CD4-positive, alpha-beta T cell (primary cell): ENCODE measurements around the gene CDHR5. TPM values are rescaled to one million over a fixed set of nuclear protein-coding genes. Genes with fewer than 3 reads are reported as not detected.

Experiments
- ATAC-seq: fragments of 200-7000 bp; cut with Tn5 transposase; one replicate; pipeline ENCODE4 v1.10.0; 2022; ENCODE audit warnings: mild to moderate bottlenecking; ENCODE audit not compliant: poor library complexity
- CTCF ChIA-PET: fragments of 350-600 bp; sonication (Branson Sonifier 250); formaldehyde crosslinking; loops from one replicate; lab custom pipeline; 2021; ENCODE audit warnings: antibody characterized with exemption, inconsistent platforms; lab: Charles Lee
- POLR2A ChIA-PET: fragments of 350-600 bp; sonication (Branson Sonifier 250); formaldehyde crosslinking; loops from one replicate; lab custom pipeline; 2021; ENCODE audit warnings: antibody characterized with exemption, inconsistent platforms; lab: Charles Lee
- DNase-seq, 14 experiments: peaks; one replicate each; pipeline ENCODE4 v3.0.0-alpha.2; 2013 to 2020; ENCODE audit warnings: mixed read lengths in 2 of 14
- H3K27ac ChIP-seq, 2 donors: one replicate each; pipeline versions ENCODE4 v1.5.1 to v1.7.0; 2013; ENCODE audit warnings: low read length in 2 of 2, low read depth in 1 of 2, mild to moderate bottlenecking in 1 of 2
- H3K27me3 ChIP-seq, 2 experiments: 1 replicate in 1 of 2; 2 replicates in 1 of 2; pipeline versions ENCODE4 v1.6.1 to v1.7.0; 2013; ENCODE audit warnings: low read length in 2 of 2, control low read depth in 1 of 2, mild to moderate bottlenecking in 1 of 2, moderate library complexity in 1 of 2; ENCODE audit not compliant: insufficient read depth in 2 of 2, control insufficient read depth in 1 of 2
- H3K36me3 ChIP-seq: one replicate; pipeline ENCODE4 v1.6.1; 2013; ENCODE audit warnings: low read length, control low read depth; ENCODE audit not compliant: insufficient read depth
- H3K4me1 ChIP-seq: one replicate; pipeline ENCODE4 v1.6.1; 2013; ENCODE audit warnings: low read length, control low read depth; ENCODE audit not compliant: insufficient read depth
- H3K4me3 ChIP-seq: one replicate; pipeline ENCODE4 v1.5.1; 2013; ENCODE audit warnings: mild to moderate bottlenecking, low read length, moderate library complexity
- H3K9me3 ChIP-seq, 2 experiments: 1 replicate in 1 of 2; 2 replicates in 1 of 2; pipeline versions ENCODE4 v1.6.1 to v1.7.0; 2013; ENCODE audit warnings: low read length in 2 of 2, mild to moderate bottlenecking in 2 of 2, control low read depth in 1 of 2, moderate library complexity in 1 of 2; ENCODE audit not compliant: control insufficient read depth in 1 of 2, insufficient read depth in 1 of 2
- H3K27ac Mint-ChIP-seq: one replicate; pipeline ENCODE4 v1.8.0; 2020; ENCODE audit warnings: mixed read lengths
- H3K27me3 Mint-ChIP-seq: one replicate; pipeline ENCODE4 v1.8.0; 2021; ENCODE audit warnings: mixed read lengths
- H3K36me3 Mint-ChIP-seq: one replicate; pipeline ENCODE4 v1.8.0; 2021; ENCODE audit warnings: low read depth, mixed read lengths
- H3K4me1 Mint-ChIP-seq: one replicate; pipeline ENCODE4 v1.8.0; 2021; ENCODE audit warnings: low read depth, mixed read lengths
- H3K4me3 Mint-ChIP-seq: one replicate; pipeline ENCODE4 v1.8.0; 2020; ENCODE audit warnings: mild to moderate bottlenecking, mixed read lengths
- H3K9me3 Mint-ChIP-seq: one replicate; pipeline ENCODE4 v1.8.0; 2020; ENCODE audit warnings: mixed read lengths
- intact Hi-C, 2 experiments: fragments of 100-400 bp; cut with DNase I in 1 of 2; cut with micrococcal nuclease in 1 of 2; formaldehyde crosslinking; loops; one replicate each; pipeline versions ENCODE4 v1.15.1 to v1.9.0; 2023 to 2025; cut with DNase I, micrococcal nuclease
- total RNA-seq, 174 experiments: library from RNA in 2 of 174; stranded (reverse) in 2 of 174; gene quantifications; one replicate each; pipeline ENCODE4 v1.2.3 and lab custom pipeline; 2021 to 2026
- TF ChIP-seq, protein P1 (sequence below): fragments of 200-600 bp; IDR thresholded peaks from one replicate; pipeline ENCODE4 v1.8.0; 2022; ENCODE audit warnings: antibody characterized with exemption, mild to moderate bottlenecking

The CDHR5 gene
- total RNA-seq, 2 experiments from 2014 or later = not detected

DNA sequence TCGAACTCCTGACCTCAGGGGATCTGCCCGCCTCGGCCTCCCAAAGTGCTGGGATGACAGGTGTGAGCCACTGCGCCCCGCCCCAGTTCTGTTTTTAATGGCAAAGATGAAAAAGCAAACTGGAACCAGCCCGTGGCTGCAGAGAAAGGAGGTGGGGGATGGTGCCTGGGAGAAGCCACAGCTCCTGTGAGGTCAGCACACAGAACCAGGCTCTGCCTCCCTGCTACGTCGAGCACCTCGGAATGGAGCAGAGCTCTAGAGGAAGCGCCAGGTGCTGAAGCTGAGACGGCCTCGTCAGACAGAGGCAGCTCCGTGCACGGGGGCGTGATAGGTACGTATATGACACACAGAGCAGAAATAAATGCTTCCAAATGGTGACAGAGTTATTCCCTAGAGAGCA, 20.8 kb upstream of the CDHR5 start:
- Mint-ChIP-seq H3K27me3 (peaks cover 1% of the 10 kb centered on the region), H3K4me1 (no peaks in the 10 kb centered on the region)
- intact Hi-C loops = no loop called here

DNA sequence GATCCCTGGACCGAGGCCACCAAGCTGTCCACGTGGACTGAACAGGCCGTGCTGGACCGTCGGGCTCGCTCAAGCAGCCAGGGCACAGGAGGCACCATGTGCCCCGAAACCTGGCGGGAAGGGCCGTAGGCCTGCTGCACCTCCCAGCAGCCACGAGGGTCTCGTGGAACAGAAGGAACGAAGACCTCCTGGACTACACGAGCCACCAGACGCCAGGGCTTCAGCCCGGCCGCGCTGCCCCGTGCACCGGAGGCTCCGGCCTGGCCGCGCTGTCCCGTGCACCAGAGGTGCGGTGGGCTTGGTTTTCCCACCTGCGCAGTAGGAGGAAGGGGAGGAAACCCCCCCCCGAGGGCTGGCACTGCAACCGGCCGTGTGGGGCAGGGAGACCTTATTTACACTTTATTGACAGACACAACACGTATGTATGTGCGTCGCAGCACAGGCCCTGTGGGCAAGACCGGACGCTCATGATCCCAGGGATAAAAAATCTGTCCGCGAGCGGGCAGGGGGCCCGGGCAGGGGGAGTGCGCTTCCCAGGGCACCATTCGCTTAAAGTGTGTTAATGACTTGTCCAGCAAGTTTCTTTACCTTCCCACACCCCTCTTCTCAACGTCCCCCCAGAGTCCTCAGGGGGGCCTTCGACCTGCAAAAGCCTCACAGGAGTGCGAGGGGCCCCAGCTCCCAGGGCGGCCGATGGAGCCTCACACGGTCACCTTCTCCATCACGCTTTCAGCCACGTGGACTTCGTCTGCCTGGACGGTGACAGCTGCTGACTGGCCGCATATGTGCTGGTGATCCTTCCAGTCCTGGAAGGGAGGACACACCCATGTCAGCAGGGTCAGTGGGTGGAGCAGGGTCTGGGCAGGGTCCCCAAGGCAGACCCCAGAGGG, 19.3 kb upstream of the CDHR5 start:
- Mint-ChIP-seq H3K36me3 (peaks cover 5% of the 10 kb centered on the region), H3K4me1 (no peaks in the 10 kb centered on the region), H3K4me3 (no peak overlapping the region), H3K9me3 (no peaks in the 10 kb centered on the region), H3K27me3 (peaks cover 5% of the 10 kb centered on the region), H3K27ac (no peak overlapping the region)
- DNase-seq (no peak), ATAC-seq (no peak)
- Histone ChIP-seq H3K4me3 (no peak overlapping the region), H3K27me3 (peaks cover 1 to 6% of the 10 kb centered on the region in 2 experiments), H3K4me1 (peaks cover 13% of the 10 kb centered on the region), H3K36me3 (peaks cover 14% of the 10 kb centered on the region), H3K27ac (no peak overlapping the region), H3K9me3 (peaks cover 0 to 8% of the 10 kb centered on the region in 2 experiments)
- TF ChIP-seq, protein P1, sequence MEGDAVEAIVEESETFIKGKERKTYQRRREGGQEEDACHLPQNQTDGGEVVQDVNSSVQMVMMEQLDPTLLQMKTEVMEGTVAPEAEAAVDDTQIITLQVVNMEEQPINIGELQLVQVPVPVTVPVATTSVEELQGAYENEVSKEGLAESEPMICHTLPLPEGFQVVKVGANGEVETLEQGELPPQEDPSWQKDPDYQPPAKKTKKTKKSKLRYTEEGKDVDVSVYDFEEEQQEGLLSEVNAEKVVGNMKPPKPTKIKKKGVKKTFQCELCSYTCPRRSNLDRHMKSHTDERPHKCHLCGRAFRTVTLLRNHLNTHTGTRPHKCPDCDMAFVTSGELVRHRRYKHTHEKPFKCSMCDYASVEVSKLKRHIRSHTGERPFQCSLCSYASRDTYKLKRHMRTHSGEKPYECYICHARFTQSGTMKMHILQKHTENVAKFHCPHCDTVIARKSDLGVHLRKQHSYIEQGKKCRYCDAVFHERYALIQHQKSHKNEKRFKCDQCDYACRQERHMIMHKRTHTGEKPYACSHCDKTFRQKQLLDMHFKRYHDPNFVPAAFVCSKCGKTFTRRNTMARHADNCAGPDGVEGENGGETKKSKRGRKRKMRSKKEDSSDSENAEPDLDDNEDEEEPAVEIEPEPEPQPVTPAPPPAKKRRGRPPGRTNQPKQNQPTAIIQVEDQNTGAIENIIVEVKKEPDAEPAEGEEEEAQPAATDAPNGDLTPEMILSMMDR = no peak
- POLR2A ChIA-PET = no interaction called here
- intact Hi-C loops = no loop called here
- CTCF ChIA-PET = no interaction called here

More for the DNA sequence above, 20.8 kb upstream of the CDHR5 start:
- Mint-ChIP-seq H3K4me3 (no peak overlapping the region), H3K36me3 (peaks cover 5% of the 10 kb centered on the region), H3K27ac (no peak overlapping the region), H3K9me3 (no peaks in the 10 kb centered on the region)
- ATAC-seq (no peak), DNase-seq (no peak)
- CTCF ChIA-PET = no interaction called here
- Histone ChIP-seq H3K36me3 (peaks cover 19% of the 10 kb centered on the region), H3K4me3 (no peak overlapping the region), H3K9me3 (peaks cover 0 to 3% of the 10 kb centered on the region in 2 experiments), H3K27ac (no peak overlapping the region), H3K4me1 (peaks cover 5% of the 10 kb centered on the region), H3K27me3 (peaks cover 0 to 2% of the 10 kb centered on the region in 2 experiments)
- TF ChIP-seq, protein P1 = no peak
- POLR2A ChIA-PET = no interaction called here

DNA sequence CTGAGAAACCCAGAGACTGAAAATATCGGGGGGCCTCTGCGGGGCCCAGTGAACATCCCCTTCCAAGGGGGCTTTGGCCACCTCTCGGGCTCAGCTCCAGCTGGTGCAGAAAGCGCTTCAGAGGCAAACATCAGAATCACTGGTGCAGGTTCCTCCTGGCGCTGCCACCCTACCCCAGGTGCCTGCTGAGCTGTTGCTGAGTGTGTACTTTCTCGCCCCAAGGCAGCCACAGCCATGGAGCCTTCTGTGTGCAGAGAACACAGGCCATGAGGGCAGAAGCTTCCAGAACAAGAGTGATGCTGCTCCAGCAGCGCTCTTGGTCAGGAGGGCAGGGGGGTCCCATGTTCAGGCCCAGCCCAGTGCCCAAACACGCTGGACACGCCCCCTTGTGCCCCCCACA, 18.6 kb upstream of the CDHR5 start:
- CTCF ChIA-PET = no interaction called here
- TF ChIP-seq, protein P1 = no peak
- Mint-ChIP-seq H3K27ac (no peak overlapping the region), H3K27me3 (peaks cover 12% of the 10 kb centered on the region), H3K36me3 (peaks cover 5% of the 10 kb centered on the region), H3K4me1 (peaks cover 7% of the 10 kb centered on the region), H3K9me3 (no peaks in the 10 kb centered on the region), H3K4me3 (no peak overlapping the region)
- Histone ChIP-seq H3K36me3 (peaks cover 14% of the 10 kb centered on the region), H3K9me3 (peaks cover 0 to 8% of the 10 kb centered on the region in 2 experiments), H3K4me1 (peaks cover 20% of the 10 kb centered on the region), H3K27me3 (peaks cover 9 to 13% of the 10 kb centered on the region in 2 experiments), H3K27ac (no peak overlapping the region), H3K4me3 (no peak overlapping the region)
- DNase-seq = no peak
- POLR2A ChIA-PET = no interaction called here
- ATAC-seq = peak; percentile 29
- intact Hi-C loops = no loop called here
